DND-41 (cell line): ENCODE measurements around the gene LARP1.

Experiments
- ATAC-seq: fragments of 200-7000 bp; cut with Tn5 transposase; 3 replicates; pipeline ENCODE4 v1.9.1; 2021; ENCODE audit warnings: low read depth; ENCODE audit not compliant: insufficient read depth
- DNase-seq: peaks from one replicate; pipeline ENCODE4 v3.0.0-alpha.2; 2020
- H2AFZ ChIP-seq: 2 replicates; pipeline ENCODE4 v1.6.0; 2012; ENCODE audit warnings: low read depth, low read length
- H3K27ac ChIP-seq: 2 replicates; pipeline ENCODE4 v1.5.1; 2012; ENCODE audit warnings: low read length, inconsistent platforms
- H3K27me3 ChIP-seq: fragments of 200-600 bp; sonication (generic); 2 replicates; pipeline ENCODE4 v1.6.0; 2012; ENCODE audit warnings: low read length, mild to moderate bottlenecking, inconsistent platforms; ENCODE audit not compliant: insufficient read depth, poor library complexity
- H3K36me3 ChIP-seq: 2 replicates; pipeline ENCODE4 v1.5.1; 2012; ENCODE audit warnings: low read length, inconsistent platforms; ENCODE audit not compliant: insufficient read depth
- H3K4me1 ChIP-seq: 2 replicates; pipeline ENCODE4 v1.5.1; 2012; ENCODE audit warnings: mild to moderate bottlenecking, low read length; ENCODE audit not compliant: insufficient read depth
- H3K4me2 ChIP-seq: 2 replicates; pipeline ENCODE4 v1.6.0; 2012; ENCODE audit warnings: mild to moderate bottlenecking, moderate library complexity, low read length, inconsistent platforms; ENCODE audit not compliant: insufficient read depth
- H3K4me3 ChIP-seq, 2 experiments: fragments of 200-600 bp in 1 of 2; shearing (Covaris generic) in 1 of 2; 2 replicates each; pipeline ENCODE4 v1.5.1; 2012 to 2016; ENCODE audit warnings: inconsistent platforms in 2 of 2, low read length in 2 of 2, mild to moderate bottlenecking in 2 of 2, low read depth in 1 of 2, moderate library complexity in 1 of 2
- H3K79me2 ChIP-seq: 2 replicates; pipeline ENCODE4 v1.6.0; 2012; ENCODE audit warnings: low read length, inconsistent platforms; ENCODE audit not compliant: insufficient read depth
- H3K9ac ChIP-seq: 2 replicates; pipeline ENCODE4 v1.6.0; 2012; ENCODE audit warnings: low read depth, mild to moderate bottlenecking, inconsistent platforms, low read length, moderate library complexity
- H3K9me3 ChIP-seq: 2 replicates; pipeline ENCODE4 v1.5.1; 2012; ENCODE audit warnings: low read length, moderate library complexity, mild to moderate bottlenecking, inconsistent platforms; ENCODE audit not compliant: insufficient read depth, severe bottlenecking
- H4K20me1 ChIP-seq: 2 replicates; pipeline ENCODE4 v1.6.0; 2012; ENCODE audit warnings: low read length; ENCODE audit not compliant: insufficient read depth
- EZH2 ChIP-seq: IDR thresholded peaks from 3 replicates; pipeline ENCODE4 v1.6.1; 2012; ENCODE audit warnings: borderline replicate concordance, low read depth, mild to moderate bottlenecking, moderate library complexity, low read length, inconsistent platforms; ENCODE audit not compliant: severe bottlenecking
- TF ChIP-seq, protein P1 (sequence below): IDR thresholded peaks from 2 replicates; pipeline ENCODE4 v1.5.1; 2012; ENCODE audit warnings: borderline replicate concordance, low read length, moderate library complexity, mild to moderate bottlenecking; ENCODE audit not compliant: poor library complexity, severe bottlenecking; ENCODE audit errors: extremely low read depth

LARP1 gene

DNA sequence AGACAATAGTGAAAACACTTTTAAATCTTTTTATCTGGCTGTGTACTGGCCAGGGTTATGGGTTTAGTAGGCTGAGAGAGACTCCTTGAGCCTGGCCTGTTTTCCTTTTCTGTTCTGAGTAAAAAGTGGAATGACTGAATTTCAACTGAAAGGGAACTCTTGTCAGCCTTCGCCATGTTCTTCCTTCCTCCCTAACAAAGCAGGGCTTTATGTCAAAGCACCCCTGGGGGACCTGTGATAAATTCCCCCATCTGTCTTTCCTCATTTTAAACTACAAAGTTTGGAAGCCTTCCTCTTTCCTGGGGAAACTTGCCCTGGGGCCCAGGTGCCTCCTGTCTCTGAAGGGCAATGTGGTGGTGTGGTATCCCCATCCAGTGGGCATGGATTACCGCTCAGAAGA is 29.7 kb downstream of the LARP1 start:
- Histone ChIP-seq H3K9me3 (no peaks in the 10 kb centered on the region), H3K9ac (no peak overlapping the region), H3K79me2 (peaks cover 100% of the 10 kb centered on the region), H4K20me1 (peaks cover 94% of the 10 kb centered on the region), H2AFZ (no peak overlapping the region), H3K27me3 (no peaks in the 10 kb centered on the region), H3K4me1 (no peaks in the 10 kb centered on the region), H3K27ac (no peak overlapping the region), H3K4me3 (no peak overlapping the region), H3K4me2 (no peak overlapping the region), H3K36me3 (peaks cover 70% of the 10 kb centered on the region)
- no peak for DNase-seq
- ATAC-seq, result no peak
- TF ChIP-seq EZH2, result no peak
- TF ChIP-seq, protein P1, sequence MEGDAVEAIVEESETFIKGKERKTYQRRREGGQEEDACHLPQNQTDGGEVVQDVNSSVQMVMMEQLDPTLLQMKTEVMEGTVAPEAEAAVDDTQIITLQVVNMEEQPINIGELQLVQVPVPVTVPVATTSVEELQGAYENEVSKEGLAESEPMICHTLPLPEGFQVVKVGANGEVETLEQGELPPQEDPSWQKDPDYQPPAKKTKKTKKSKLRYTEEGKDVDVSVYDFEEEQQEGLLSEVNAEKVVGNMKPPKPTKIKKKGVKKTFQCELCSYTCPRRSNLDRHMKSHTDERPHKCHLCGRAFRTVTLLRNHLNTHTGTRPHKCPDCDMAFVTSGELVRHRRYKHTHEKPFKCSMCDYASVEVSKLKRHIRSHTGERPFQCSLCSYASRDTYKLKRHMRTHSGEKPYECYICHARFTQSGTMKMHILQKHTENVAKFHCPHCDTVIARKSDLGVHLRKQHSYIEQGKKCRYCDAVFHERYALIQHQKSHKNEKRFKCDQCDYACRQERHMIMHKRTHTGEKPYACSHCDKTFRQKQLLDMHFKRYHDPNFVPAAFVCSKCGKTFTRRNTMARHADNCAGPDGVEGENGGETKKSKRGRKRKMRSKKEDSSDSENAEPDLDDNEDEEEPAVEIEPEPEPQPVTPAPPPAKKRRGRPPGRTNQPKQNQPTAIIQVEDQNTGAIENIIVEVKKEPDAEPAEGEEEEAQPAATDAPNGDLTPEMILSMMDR, result no peak

DNA sequence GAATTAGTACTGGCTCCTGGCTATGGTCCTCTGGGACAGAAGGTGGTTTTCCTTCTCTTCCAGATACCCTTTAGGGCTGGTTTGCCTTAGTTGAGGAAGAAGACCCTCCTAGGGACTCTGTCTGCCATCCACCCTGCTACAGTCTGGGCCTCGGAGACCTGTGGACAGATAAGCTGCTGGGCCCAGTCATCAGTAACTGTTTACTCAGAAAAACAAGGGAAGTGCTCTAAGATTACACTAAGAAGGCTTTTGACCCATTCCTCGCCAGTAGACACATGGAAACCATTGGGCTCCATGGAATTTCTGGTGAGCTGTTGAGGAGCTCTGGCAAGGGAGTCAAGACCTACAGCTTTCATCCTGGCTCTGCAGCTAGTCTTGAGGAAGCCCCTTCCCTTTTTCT is 31.2 kb downstream of the LARP1 start:
- no peak for TF ChIP-seq EZH2
- TF ChIP-seq, protein P1, result no peak
- Histone ChIP-seq H2AFZ (no peak overlapping the region), H3K4me2 (no peak overlapping the region), H3K4me1 (no peaks in the 10 kb centered on the region), H3K27me3 (no peaks in the 10 kb centered on the region), H4K20me1 (peaks cover 91% of the 10 kb centered on the region), H3K36me3 (peaks cover 75% of the 10 kb centered on the region), H3K9ac (no peak overlapping the region), H3K9me3 (no peaks in the 10 kb centered on the region), H3K4me3 (no peak overlapping the region), H3K79me2 (peaks cover 97% of the 10 kb centered on the region), H3K27ac (no peak overlapping the region)
- DNase-seq (no peak), ATAC-seq (no peak)

DNA sequence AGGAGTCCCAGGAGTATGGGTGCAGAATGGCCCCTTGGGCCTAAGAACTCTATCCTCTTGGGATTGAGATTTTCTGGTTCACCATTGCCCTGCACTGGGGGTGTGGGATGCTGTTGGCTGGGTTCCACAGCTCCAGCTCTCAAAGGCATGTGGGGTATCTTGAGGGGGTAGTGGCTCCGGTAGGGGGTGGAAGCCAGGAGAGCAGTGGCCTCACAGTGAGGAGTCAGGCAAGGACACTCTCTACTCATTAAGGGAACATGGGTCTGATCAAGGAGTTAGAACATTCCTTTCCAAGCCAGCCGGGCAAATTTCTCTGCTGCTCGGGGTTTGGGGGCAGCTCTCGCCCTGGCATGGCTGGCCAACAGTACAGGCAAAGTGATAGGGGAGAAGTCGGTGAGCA is 33.0 kb downstream of the LARP1 start:
- Histone ChIP-seq H4K20me1 (peaks cover 89% of the 10 kb centered on the region), H3K4me1 (no peaks in the 10 kb centered on the region), H3K27ac (peak overlapping the region; percentile 18; the same call in 1 of the 2 replicates), H3K4me3 (no peak overlapping the region), H3K36me3 (peaks cover 75% of the 10 kb centered on the region), H2AFZ (no peak overlapping the region), H3K9ac (no peak overlapping the region), H3K9me3 (no peaks in the 10 kb centered on the region), H3K4me2 (no peak overlapping the region), H3K27me3 (no peaks in the 10 kb centered on the region), H3K79me2 (peaks cover 96% of the 10 kb centered on the region)
- TF ChIP-seq, protein P1, result no peak
- TF ChIP-seq EZH2, result no peak
- ATAC-seq, result no peak
- DNase-seq, result no peak

DNA sequence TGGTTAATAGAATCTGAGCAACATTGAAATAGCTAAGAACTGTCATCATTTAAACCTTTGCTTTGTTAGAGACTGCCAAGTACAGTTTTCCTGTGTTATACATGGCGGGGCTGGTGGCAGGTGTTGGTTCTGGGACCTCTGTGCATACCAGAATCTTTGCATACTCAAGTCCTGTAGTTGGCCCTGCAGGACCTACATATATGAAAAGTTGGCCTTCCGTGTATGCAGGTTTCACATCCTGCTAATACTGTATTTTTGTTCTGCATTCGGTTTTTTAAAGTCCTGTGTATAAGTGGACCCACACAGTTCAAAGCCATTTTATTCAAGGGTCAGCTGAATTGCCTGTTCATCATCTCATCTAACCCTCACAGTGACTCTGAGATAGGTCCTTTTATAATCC is 36.4 kb downstream of the LARP1 start:
- ATAC-seq, result no peak

More for the DNA sequence above, 36.4 kb downstream of the LARP1 start:
- H3K36me3 ChIP-seq, result peaks cover 79% of the 10 kb centered on the region
- H3K4me3 ChIP-seq, result no peak overlapping the region
- no peak for DNase-seq
- no peak for TF ChIP-seq EZH2
- TF ChIP-seq, protein P1, result no peak
- H3K27me3 ChIP-seq, result no peaks in the 10 kb centered on the region
- no peaks in the 10 kb centered on the region for H3K9me3 ChIP-seq
- peaks cover 73% of the 10 kb centered on the region for H4K20me1 ChIP-seq
- H3K27ac ChIP-seq, result no peak overlapping the region
- H3K79me2 ChIP-seq, result peaks cover 87% of the 10 kb centered on the region
- H3K4me2 ChIP-seq, result no peak overlapping the region
- H3K9ac ChIP-seq, result no peak overlapping the region
- no peaks in the 10 kb centered on the region for H3K4me1 ChIP-seq
- H2AFZ ChIP-seq, result no peak overlapping the region
